Activated gamma-delta T cell treated with anti-CD3 and anti-CD28 coated beads, Interleukin-2, amount 50 U/mL, for 16 hours (primary cell): ENCODE data around the gene VAV1.
"Not testable (repeated sequence)": the region's sequence is repeated elsewhere in the genome, so short reads cannot be mapped to it uniquely, and the experiment has no call there.

ENCODE experiments used
- DNase-seq: peaks from one replicate; pipeline ENCODE4 v3.0.0-alpha.2; 2020; ENCODE audit warnings: low read depth

The VAV1 gene

DNA sequence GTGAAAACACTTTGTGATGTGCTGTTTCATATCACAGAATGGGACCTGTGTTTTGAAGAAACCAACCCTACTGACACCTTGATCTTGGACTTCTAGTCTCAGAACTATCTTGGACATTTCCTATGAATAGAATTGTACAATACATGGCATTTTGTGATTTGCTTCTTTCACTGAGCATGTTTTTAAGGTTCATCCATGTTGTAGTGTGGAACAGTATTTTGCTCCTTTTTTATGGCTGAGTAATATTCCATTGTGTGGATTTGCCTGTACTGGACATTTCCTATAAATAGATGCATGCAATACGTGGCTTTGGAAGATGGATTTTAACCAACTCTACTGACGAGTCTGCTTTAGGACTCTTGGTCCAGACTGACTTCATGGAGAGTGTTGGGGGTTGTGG lies 46.8 kb downstream of the VAV1 start:
- DNase-seq = no peak

DNA sequence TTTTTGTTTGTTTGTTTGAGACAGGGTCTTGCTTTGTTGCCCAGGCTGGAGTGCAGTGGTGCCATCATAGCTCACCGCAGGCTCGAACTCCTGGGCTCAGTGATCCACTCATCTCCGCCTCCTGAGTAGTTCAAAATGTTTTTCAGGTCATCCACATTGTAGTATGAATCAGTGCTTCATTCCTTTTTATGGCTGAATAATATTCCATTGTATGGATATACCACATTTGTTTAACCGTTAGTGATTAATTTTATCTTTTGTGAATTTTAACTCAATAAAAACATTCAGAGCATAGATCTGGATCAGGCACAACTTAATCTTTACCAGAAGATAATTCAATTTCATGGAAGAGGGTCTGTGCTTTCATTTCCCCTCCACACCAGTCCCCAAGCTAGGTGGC lies 47.7 kb downstream of the VAV1 start:
- no peak for DNase-seq

- no peak for DNase-seq
Measured at GRCh38 chr19:6821639-6822310, 49.3 kb downstream of the VAV1 start.

DNA sequence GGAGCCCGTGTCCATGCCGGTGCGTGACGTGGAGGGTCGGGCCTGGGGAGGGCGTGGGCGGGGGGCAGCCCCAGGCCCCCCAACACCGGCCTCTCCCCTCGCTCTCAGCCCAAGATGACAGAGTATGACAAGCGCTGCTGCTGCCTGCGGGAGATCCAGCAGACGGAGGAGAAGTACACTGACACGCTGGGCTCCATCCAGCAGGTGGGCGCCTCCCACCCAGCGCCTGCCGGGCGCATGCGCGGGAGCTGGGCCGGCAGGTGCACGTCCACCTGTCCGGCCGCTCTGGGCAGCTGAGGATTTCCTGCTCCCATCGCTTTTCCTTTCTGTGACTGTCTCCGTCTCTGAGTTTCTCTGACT lies 49.8 kb downstream of the VAV1 start:
- DNase-seq = no peak

GRCh38 chr19:6825076-6825774 lies 52.7 kb downstream of the VAV1 start:
- no peak for DNase-seq

GRCh38 chr19:6826281-6826920 lies 53.9 kb downstream of the VAV1 start:
- DNase-seq = no peak

- no peak for DNase-seq
Measured at GRCh38 chr19:6828306-6828697, 55.8 kb downstream of the VAV1 start.

DNA sequence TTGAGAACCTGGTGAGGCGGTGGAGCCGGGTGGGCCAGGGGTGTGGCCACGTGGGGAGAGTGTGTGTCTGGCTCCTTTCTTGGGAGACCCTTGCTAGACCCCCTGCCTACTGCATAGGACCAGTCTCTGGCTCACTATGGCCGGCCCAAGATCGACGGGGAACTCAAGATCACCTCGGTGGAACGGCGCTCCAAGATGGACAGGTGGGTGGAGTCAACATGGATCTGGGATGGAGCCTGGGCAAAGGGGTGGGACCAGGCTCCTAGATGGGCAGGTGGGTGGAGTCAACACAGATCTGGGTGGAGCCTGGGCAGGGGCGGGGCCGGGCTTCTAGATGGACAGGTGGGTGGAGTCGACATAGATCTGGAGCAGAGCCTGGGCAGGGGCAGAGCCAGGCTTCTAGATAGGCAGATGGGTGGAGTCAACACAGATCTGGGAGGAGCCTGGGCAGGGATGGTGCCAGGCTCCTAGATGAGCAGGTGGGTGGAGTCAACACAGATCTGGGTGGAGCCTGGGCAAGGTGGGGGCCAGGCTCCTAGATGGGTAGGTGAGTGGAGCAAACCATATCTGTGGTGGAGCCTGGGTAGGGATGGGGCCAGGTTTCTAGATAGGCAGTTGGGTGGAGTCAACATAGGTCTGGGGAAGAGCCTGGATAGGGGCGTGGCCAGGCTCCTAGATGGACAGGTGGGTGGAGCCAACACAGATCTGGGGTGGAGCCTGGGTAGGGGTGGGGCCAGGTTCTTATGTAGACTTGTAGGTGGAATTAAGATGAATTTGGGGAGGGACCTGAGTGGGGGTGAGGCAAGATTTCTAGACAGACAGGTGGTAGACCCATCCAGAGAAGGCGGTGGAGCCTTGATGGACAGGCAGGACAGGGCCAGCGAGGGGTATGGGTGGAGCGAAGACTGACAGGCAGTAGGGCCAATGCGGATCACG lies 56.5 kb downstream of the VAV1 start:
- DNase-seq = no peak

DNA sequence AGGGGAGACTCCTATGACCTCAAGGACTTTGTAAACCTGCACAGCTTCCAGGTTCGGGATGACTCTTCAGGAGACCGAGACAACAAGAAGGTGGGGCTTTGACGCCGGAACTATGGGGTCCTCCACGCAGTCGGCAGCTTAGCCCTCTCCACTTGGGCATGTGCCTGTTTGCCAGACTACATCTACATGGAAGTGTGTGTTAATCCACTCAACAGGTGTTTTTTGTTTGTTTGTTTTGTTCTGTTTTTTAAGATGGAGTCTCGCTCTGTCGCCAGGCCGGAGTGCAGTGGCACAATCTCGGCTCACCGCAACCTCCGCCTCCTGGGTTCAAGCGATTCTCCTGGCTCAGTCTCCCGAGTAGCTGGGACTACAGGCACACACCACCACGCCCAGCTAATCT lies 57.3 kb downstream of the VAV1 start:
- not testable (repeated sequence) for DNase-seq

DNA sequence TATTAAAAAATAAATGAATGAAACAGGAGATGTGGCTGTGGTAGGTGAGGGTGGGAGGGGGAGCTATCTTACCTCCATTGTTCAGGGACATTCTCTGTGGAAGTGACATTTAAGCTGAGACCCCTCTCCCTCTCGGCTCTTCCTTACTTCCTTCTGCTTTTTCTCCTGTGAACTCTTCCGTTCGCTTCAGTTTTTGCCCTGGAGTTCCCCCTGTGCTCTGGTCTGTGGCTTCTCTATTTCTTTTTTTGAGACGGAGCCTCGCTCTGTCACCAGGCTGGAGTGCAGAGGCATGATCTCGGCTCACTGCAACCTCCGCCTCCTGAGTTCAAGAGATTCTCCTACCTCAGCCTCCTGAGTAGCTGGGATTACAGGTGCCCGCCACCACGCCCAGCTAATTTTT lies 58.6 kb downstream of the VAV1 start:
- not testable (repeated sequence) for DNase-seq

DNA sequence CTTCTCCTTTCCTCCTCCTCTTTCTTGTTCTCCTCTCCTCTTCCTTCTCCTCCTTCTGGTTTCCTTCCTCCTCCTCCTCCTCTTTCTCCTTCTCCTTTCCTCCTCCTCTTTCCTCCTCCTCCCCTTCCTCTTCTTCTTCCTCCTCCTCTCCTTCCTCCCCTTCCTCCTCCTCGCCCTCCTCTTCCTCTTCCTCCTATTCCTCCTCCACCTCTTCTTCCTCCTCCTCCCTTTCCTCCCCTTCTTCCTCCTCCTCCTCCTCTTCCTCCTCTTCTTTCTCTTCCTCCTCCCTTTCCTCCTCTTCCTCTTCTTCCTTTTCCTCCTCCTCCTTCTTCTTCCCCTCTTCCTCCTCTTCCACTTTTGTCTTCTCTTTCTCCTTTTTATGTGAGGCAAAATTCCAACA lies 59.9 kb downstream of the VAV1 start:
- no peak for DNase-seq

GRCh38 chr19:6833166-6833790 lies 60.8 kb downstream of the VAV1 start:
- no peak for DNase-seq

DNA sequence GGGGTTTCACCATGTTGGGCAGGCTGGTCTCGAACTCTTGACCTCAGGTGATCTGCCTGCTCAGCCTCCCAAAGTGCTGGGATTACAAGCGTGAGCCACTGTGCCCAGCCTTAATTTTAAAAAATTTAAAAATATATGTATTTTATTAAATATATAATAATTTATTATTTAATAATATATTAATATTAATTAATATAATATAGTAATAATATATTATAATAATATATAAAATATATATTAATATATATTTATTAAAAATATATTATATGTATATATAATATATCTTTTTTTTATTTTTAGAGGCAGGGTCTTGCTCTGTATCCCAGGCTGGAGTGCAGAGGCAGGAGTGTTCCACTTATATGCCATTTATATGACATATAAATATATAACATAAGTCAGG lies 61.9 kb downstream of the VAV1 start:
- DNase-seq = no peak

DNA sequence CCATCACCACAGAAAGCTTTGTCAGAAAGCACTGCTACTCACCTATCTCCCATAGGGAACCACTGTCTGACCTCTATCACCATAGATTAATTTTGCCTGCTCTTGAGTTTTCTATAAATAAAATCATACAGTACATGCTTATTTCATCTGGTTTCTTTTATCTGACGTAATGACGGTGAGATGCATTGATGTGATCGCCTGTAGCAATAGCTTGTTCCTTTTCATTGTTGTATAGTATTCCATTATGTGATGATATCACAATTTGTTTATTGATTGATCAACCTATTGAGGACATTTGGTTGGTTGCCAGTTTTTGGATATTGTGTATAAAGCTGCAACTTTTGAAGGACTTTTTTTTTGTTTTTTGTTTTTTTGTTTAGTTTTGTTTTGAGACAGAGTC lies 63.0 kb downstream of the VAV1 start:
- no peak for DNase-seq

- DNase-seq = no peak
Measured at GRCh38 chr19:6837525-6837924, 65.0 kb downstream of the VAV1 start.

DNA sequence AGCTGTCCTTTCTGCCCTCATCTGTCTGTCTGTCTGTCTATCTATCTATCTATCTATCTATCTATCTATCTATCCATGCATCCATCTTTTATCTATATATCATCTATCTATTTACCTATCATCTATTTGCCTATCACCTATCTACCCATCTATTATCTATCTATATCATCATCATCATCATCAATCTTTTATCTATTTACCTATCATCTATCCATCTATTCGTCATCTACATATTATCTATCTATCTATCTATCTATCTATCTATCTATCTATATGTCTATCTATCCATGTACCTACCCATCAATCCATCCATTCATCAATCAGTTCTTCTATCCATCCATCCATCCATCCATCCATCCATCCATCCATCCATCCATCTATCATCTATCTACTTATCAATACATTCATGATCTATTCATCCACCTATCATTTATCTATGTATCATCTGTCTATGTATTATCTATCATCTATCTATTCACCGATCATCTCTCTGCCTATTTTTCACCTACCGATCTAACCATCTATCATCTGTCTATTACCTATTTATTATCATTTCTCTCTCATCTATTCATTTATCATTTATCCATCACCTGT lies 65.7 kb downstream of the VAV1 start:
- DNase-seq = no peak

DNA sequence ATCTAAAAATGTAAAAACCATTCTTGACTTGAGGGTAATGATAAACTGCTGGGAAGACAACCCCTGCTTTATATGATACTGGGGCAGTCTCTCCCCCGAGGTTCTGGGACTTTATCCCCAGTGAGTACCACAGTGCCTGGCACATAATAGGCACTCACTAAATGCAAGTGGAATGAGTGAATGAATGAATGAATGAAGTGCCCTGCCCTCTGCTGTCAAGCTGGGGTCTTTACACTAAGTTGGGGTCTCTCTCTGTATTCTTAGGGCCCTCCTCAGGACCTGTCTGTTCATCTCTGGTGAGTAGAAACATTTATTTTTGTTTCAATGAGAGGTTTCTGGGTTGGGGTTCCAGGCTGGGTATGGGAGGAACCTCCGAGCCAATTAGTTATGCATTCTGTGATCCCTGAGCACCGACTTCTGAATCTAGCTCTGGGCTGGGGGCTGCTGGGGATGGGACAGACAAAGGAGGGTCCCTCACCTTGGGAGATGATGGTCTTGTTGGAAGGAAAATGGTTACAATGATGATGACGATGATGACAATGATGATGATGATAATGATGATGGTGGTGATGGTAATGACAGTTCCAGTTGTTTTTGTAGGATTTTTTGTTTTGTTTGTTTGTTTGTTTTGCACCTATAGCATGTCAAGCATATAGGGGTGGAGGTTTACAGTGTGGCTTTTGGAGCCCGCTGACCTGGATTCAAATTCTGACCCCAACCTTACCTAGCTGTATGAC lies 70.5 kb downstream of the VAV1 start:
- DNase-seq = no peak

DNA sequence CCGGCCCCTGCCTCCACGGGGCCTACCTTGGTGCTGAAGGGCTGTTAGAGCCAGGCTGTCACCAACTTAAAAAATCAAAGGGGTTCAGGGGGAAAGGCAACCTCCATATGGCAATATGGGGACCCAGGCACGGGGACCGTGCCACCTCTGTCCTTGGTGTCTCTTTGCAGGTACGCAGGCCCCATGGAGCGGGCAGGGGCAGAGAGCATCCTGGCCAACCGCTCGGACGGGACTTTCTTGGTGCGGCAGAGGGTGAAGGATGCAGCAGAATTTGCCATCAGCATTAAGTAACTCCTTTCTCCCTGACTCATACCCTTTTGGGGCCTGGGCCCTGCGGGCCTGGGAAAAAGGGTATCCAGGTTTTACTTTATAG lies 75.3 kb downstream of the VAV1 start:
- DNase-seq = no peak

- no peak for DNase-seq
Measured at GRCh38 chr19:6848986-6849385, 76.5 kb downstream of the VAV1 start.

- no peak for DNase-seq
Measured at GRCh38 chr19:6849876-6850275, 77.4 kb downstream of the VAV1 start.

DNA sequence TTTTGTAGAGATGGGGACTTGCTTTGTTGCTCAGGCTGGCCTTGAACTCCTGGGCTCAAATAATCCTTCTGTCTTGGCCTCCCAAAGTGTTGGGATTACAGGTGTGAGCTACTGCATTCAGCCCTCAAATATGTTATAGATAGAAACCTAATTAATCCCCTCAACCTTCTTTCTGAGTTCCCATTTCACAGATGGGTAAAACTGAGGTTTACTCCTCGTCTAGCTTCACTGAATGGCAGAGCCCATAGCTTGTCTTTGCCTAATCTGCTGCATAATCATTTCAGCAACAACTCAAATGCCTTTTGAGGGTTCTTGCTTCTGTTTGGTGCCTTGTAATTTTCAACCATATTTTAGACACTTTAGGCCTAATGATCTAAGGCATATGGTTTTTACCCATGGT lies 78.9 kb downstream of the VAV1 start:
- no peak for DNase-seq
